ENCODE data around the gene NDRG3.
"Not testable (repeated sequence)": the region's sequence is repeated elsewhere in the genome, so short reads cannot be mapped to it uniquely, and the experiment has no call there.

The NDRG3 gene

GRCh38 chr20:36638876-36639400 is 107.0 kb downstream of the NDRG3 start:
- DNase-seq: not testable (repeated sequence)

DNA sequence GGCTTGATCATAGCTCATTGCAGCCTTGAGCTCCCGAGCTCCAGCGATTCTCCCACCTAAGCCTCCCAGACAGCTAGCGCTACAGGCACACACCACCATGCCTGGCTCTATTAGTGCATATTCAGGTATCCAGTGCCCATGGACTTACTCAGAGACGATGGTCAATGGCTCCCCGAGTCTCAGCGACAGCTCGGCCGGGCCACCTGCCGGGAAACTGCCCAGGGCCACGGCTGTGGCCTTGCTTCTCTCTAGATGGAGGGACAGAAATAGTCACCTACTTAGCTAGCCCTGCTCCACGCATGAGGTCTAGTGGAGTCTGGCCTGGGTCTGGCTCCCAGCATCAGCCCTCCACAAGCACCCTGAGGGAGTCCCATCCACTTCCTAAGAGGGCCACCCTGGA is 111.5 kb downstream of the NDRG3 start:
- DNase-seq: no peak

GRCh38 chr20:36633285-36633772 is 112.6 kb downstream of the NDRG3 start:
- DNase-seq: no peak

- DNase-seq: no peak
Observed at GRCh38 chr20:36632487-36633284, 113.2 kb downstream of the NDRG3 start.

- no peak for DNase-seq
Observed at GRCh38 chr20:36632147-36632486, 113.8 kb downstream of the NDRG3 start.

DNA sequence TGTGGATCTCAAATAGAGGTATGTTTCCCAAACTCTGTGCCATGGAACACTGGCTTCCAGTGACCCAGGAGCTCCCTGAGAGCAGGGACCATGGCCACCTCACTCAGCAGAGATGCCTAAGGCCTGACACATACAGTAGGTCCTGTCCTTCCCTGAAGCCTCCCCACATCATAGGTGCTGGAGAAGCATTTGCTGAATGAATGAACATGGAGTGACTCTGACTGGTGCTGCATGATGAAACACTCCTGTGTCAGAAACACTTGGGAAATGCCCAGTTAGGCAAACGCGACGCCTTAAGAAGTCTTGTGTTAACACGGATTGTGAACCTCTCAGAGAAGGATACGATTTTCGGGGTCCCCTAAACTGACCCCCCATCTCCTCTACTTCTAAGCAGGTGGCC is 114.2 kb downstream of the NDRG3 start:
- no peak for DNase-seq

- DNase-seq: peak; percentile 79
Observed at GRCh38 chr20:36629719-36630681, 115.9 kb downstream of the NDRG3 start.

DNA sequence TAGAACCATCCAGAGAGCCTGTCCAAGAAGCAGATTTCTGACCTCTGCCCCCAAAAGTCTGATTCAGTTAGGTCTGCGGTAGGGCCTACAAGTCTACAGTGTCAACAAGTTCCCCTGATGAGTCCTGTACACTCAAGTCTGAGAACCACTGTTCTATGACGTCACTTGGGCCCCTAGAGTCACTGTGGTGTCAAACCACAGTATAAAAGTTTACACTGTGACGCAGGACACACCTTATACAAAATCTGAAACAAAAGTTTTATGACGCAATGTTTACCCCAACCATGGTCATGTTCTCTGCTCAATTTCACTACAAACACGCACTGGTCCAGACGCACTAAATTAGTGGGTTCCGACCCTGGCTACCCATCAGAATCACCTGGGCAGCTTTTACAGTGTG is 117.8 kb downstream of the NDRG3 start:
- DNase-seq: no peak

- DNase-seq: no peak
Observed at GRCh38 chr20:36624944-36625324, 121.0 kb downstream of the NDRG3 start.

- DNase-seq: no peak
Observed at GRCh38 chr20:36624068-36624943, 121.6 kb downstream of the NDRG3 start.

GRCh38 chr20:36623444-36623843 is 122.4 kb downstream of the NDRG3 start:
- DNase-seq: no peak

- DNase-seq: no peak
Observed at GRCh38 chr20:36620917-36621316, 125.0 kb downstream of the NDRG3 start.

DNA sequence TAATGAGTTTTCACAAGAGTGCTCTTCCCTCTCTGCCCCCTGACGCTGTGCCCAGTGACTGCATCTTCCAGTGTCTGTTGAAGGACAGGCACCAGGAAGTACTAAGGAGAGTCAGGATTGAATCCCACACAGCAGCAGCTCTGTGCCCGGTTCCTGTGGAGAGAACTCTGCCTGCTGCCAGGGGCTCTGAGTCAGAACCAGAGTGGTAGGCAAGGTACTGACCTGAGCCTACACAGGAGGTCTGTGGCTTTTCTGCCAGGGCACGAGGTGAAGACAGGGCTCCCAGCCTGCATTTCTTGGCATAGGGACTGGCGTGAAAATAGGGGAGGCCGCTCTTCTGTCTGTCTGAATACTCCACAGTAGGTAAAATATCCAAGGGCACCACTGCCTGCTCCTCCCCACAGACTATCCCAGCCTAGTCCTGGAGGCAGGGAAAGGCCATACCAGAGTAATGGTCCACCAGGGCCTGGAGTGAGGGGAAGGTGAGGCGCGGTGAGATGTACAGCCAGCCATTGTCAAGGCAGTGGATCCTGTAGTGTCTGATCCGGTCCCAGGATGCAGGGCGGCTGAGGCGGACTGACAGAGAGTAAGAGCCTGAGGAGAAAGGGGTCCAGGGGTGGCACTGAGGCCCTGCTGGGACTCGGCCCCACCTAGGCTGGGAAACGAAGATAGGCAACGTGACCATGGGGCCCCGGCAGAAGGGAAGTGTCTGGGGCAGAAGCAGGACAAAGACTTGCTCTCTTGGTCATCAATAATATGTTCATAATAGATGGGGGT is 130.9 kb downstream of the NDRG3 start:
- no peak for DNase-seq

DNA sequence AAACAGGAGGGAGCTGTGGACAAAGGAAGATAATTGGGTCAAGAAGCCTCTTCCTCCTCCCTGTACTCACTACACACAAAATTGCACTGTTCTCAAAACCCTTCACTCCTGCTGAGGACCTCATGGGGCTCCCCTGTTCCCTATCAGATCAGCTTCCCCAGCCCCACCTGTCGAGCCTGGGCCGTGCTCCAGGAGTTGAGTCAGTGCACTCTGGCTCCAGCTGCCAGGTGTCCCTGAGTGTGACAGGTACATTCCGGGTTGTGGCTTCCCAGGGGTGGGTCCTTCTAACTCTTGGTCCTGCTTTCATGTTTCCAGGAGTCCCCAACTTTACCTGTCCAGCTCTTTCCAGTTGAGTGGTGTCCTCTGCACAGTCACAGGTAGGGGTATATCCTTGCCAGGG is 131.9 kb downstream of the NDRG3 start:
- no peak for DNase-seq

GRCh38 chr20:36611625-36612024 is 134.3 kb downstream of the NDRG3 start:
- DNase-seq: no peak

- not testable (repeated sequence) for DNase-seq
Observed at GRCh38 chr20:36608388-36608728, 137.5 kb downstream of the NDRG3 start.

DNA sequence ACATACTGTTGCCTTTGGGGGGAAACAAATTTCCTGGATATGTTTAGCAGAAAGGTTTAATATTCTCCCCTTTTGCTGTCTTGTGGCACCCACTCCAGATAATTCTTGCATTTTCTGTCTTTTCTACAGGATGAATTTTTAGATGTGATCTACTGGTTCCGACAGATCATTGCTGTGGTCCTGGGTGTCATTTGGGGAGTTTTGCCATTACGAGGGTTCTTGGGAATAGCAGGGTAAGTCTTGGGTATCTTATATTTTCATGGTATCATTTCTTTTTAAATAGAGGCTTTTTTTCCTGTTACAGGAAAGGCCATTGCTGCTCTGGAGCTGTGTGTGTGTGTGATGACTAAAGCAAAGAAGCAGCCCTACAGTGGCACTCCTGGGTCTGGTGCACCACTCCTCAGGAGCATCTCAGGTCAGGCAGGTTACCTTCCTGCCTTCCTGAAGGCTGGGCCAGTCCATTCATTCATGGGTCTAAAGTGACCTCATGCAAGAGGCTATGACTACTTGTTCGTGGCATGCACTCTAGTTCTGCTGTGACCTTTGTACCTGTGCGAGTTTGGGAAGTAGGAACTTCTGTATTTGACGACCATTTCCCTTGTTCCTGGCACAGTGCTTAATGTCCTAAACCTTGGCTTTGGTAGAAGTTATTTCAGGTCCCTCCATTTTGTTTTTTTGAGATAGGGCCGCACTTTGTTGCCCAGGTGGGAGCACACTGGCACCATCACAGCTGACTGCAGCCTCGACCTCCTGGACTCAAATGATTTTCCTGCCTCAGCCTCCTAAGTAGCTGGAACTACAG is 138.1 kb downstream of the NDRG3 start:
- DNase-seq: no peak

- no peak for DNase-seq
Observed at GRCh38 chr20:36606158-36607066, 139.5 kb downstream of the NDRG3 start.

GRCh38 chr20:36605399-36606157 is 140.3 kb downstream of the NDRG3 start, which contains the start of gene RAB5IF:
Gene RAB5IF, plus strand, starts transcription at chr20:36605779. Its CDS starts 173 bp downstream, at chr20:36605952.
- DNase-seq: peak; percentile 100
